Transverse colon (tissue), 4 donors: Measurements from ENCODE around the gene AFG1L.

Source experiments
- POLR2A ChIP-seq: fragments of 450-650 bp; IDR thresholded peaks from one replicate; pipeline ENCODE4 v1.6.1; 2016; ENCODE audit warnings: antibody characterized with exemption, mild to moderate bottlenecking, moderate library complexity
- POLR2AphosphoS5 ChIP-seq, 3 donors: sonication (generic); formaldehyde crosslinking; IDR thresholded peaks; one replicate each; pipeline ENCODE4 v1.6.1; 2016; ENCODE audit warnings: antibody characterized with exemption in 3 of 3
- TF ChIP-seq, protein P1 (sequence below), 5 experiments: fragments of 200-600 bp in 3 of 5; fragments of 450-650 bp in 2 of 5; sonication (generic) in 3 of 5; IDR thresholded peaks; 1 replicate in 2 of 5; 2 replicates in 3 of 5; pipeline ENCODE4 v1.5.1; 2016 to 2017; ENCODE audit warnings: antibody characterized with exemption in 5 of 5, inconsistent platforms in 3 of 5, mild to moderate bottlenecking in 2 of 5, moderate library complexity in 1 of 5

DNA sequence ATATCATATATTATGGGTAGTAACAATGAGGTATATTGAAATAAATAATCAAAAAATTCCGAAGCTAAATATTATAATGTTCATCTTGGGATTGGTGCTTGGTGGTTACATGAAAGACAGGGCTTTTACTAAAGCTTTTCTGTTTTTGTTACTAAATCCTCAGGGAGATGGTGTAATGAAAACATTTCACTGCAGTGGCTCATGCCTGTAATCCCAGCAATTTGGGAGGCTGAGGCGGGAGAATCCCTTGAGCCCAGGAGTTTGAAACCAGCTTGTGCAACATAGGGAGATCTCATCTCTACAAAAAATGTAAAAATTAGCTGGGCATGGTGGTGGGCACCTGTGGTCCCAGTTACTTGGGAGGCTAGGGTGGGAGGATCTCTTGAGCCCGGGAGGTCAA, 42.9 kb downstream of the AFG1L start:
- TF ChIP-seq POLR2A (no peak), POLR2AphosphoS5 (IDR thresholded peaks at IDR 0.05) (no peak)
- TF ChIP-seq, protein P1, sequence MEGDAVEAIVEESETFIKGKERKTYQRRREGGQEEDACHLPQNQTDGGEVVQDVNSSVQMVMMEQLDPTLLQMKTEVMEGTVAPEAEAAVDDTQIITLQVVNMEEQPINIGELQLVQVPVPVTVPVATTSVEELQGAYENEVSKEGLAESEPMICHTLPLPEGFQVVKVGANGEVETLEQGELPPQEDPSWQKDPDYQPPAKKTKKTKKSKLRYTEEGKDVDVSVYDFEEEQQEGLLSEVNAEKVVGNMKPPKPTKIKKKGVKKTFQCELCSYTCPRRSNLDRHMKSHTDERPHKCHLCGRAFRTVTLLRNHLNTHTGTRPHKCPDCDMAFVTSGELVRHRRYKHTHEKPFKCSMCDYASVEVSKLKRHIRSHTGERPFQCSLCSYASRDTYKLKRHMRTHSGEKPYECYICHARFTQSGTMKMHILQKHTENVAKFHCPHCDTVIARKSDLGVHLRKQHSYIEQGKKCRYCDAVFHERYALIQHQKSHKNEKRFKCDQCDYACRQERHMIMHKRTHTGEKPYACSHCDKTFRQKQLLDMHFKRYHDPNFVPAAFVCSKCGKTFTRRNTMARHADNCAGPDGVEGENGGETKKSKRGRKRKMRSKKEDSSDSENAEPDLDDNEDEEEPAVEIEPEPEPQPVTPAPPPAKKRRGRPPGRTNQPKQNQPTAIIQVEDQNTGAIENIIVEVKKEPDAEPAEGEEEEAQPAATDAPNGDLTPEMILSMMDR (IDR thresholded peaks at IDR 0.05) = no peak
